ENCODE results near the gene LRRC10B. TPM values are rescaled to one million over a fixed set of nuclear protein-coding genes. Genes with fewer than 3 reads are reported as not detected.

Gene LRRC10B
- total RNA-seq, 4 donors from 2014 or later = 0.59 to 39.7 (median 3.1) TPM

DNA sequence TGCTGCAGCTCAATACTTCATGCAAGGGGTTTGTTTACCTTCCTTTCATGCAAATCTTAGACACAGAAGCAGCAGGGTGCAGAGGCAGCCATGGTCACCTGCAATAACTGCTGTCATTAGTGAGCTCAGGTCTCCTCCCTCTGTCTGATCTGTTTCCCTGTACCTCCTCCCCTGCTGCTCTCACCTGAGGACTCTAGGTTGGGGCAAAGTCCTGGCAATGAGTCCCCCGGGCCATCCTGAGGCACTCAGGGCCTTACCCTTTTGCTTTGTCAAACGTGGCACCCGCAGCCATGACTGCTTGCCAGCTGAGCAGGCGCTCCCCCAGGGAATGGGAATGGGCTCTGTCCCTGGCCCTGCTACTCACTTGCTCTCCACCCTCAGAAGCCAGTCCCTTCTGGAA is 3.9 kb downstream of the LRRC10B start:
- H3K27me3 ChIP-seq = peaks cover 6 to 18% of the 10 kb centered on the region in 2 donors
- no peak for TF ChIP-seq POLR2A (IDR thresholded peaks at IDR 0.05)
- TF ChIP-seq, protein P1, sequence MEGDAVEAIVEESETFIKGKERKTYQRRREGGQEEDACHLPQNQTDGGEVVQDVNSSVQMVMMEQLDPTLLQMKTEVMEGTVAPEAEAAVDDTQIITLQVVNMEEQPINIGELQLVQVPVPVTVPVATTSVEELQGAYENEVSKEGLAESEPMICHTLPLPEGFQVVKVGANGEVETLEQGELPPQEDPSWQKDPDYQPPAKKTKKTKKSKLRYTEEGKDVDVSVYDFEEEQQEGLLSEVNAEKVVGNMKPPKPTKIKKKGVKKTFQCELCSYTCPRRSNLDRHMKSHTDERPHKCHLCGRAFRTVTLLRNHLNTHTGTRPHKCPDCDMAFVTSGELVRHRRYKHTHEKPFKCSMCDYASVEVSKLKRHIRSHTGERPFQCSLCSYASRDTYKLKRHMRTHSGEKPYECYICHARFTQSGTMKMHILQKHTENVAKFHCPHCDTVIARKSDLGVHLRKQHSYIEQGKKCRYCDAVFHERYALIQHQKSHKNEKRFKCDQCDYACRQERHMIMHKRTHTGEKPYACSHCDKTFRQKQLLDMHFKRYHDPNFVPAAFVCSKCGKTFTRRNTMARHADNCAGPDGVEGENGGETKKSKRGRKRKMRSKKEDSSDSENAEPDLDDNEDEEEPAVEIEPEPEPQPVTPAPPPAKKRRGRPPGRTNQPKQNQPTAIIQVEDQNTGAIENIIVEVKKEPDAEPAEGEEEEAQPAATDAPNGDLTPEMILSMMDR (IDR thresholded peaks at IDR 0.05) = no peak
- no peak for DNase-seq
- no peak overlapping the region for H3K27ac ChIP-seq
- no peaks in the 10 kb centered on the region for H3K9me3 ChIP-seq
- H3K4me3 ChIP-seq = no peak overlapping the region
- H3K36me3 ChIP-seq = no peaks in the 10 kb centered on the region
- peaks cover 0 to 16% of the 10 kb centered on the region in 2 donors for H3K4me1 ChIP-seq
- intact Hi-C loops (cut with DNase I; ENCODE audit: low total_unique reads) = no loop called here

DNA sequence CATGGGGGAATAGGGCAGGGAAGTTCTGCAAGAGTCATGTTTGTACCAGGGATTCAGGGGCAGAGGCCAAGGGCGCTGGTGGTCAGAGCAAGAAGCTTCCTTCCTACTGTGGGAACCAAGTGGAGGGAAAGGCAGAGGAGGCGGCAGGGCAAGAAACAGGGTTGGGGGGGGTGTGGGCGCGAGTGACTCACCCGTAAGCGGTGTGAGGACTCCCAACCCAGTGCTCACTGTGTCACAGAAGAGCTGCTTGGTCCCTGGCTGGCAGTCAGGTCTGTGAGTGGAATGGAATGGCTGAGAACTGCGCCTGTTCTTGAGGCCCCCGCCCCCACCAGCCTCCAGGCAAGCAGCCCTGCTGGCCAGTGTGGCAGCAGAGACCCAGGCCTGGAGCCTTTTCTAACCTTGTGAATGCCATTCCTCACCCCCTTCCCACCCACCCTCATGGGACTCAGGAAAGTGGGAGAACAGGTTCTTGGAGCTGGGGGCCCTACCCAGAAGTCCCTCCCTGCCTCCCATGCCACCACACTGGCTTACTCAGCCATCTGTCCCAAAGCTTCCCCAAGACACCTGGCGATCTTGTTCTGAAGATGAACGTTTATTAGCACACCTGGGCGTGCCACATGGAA is 4.7 kb downstream of the LRRC10B start:
- Histone ChIP-seq H3K27ac (no peak overlapping the region), H3K27me3 (peaks cover 6 to 14% of the 10 kb centered on the region in 2 donors), H3K4me3 (no peak overlapping the region), H3K4me1 (peaks cover 0 to 12% of the 10 kb centered on the region in 2 donors), H3K9me3 (no peaks in the 10 kb centered on the region), H3K36me3 (no peaks in the 10 kb centered on the region)
- DNase-seq = no peak
- TF ChIP-seq, protein P1 (IDR thresholded peaks at IDR 0.05) = no peak
- TF ChIP-seq POLR2A (IDR thresholded peaks at IDR 0.05) = no peak
- intact Hi-C loops (cut with DNase I; ENCODE audit: low total_unique reads) = no loop called here

DNA sequence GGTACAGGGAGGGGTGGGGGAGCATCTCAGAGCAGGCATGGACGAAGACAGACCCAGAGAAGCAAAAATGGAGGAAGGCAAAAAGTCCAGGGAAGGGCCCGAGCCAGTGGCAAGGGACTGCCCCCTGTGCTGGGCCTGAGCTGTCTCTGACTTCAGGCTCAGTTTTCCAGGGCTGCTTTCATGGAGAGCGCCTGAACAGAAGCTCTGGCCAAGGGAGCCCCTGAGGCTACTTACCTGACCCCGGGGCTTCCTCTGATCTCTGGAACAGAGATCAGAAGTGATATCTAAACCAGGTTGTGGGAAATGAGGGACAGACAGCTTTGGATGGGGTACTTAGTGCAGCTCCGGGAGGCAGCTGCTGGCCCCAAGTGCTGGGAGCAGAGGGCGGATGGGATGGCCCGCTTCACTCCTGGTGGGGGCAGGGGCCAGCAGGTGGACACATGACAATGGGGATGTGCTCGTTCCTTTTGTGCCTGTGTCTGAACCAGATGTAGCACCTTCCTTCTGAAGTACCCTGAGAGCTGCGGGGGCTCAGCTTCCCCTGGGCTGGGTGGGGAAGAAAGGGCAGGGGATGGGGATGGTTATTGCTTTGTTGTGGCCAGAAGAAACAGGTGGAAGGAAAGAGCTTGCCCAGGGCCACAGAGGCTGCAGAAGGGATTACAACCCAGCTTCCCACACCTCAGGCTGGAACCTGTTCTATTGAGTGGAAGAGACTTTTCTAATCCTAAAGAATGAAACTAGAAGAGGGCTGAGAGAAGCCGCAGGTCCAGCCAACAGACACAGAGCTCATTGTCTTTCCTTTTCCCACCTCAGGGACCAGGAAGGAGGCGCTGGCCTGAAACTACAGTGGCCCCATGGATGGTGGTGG is 5.7 kb downstream of the LRRC10B start:
- H3K4me1 ChIP-seq = peaks cover 0 to 4% of the 10 kb centered on the region in 2 donors
- no peak overlapping the region for H3K27ac ChIP-seq
- no peak for TF ChIP-seq POLR2A (IDR thresholded peaks at IDR 0.05)
- TF ChIP-seq, protein P1 (IDR thresholded peaks at IDR 0.05) = no peak
- no peaks in the 10 kb centered on the region for H3K9me3 ChIP-seq
- peaks cover 6 to 7% of the 10 kb centered on the region in 2 donors for H3K27me3 ChIP-seq
- H3K4me3 ChIP-seq = no peak overlapping the region
- H3K36me3 ChIP-seq = no peaks in the 10 kb centered on the region
- intact Hi-C loops (cut with DNase I; ENCODE audit: low total_unique reads) = no loop called here
- no peak for DNase-seq

DNA sequence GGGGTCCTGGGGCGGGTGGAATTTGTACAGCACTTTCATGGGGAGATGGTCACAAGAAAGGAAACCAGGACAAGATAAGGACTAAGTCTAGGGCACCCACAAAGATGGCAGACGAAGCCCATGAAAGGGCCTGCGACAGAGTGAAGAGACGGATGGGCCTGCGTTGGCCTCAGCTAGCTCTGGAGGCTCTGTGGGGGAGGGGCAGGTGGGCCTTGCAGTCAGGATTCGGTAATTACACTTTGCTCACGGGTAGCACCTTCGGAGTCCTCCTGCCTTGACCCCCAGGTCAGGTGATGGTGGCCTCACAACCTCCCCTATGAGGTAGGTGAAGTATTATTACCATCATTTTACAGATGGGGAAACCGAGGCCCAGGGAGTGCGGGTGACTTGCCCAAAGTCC is 7.1 kb downstream of the LRRC10B start:
- Histone ChIP-seq H3K9me3 (no peaks in the 10 kb centered on the region), H3K4me1 (no peaks in the 10 kb centered on the region), H3K27ac (no peak overlapping the region), H3K36me3 (no peaks in the 10 kb centered on the region), H3K4me3 (no peak overlapping the region), H3K27me3 (peaks cover 0 to under 1% of the 10 kb centered on the region in 2 donors)
- intact Hi-C loops (cut with DNase I; ENCODE audit: low total_unique reads) = no loop called here
- TF ChIP-seq POLR2A (IDR thresholded peaks at IDR 0.05) = no peak
- TF ChIP-seq, protein P1 (IDR thresholded peaks at IDR 0.05) = no peak
- no peak for DNase-seq

DNA sequence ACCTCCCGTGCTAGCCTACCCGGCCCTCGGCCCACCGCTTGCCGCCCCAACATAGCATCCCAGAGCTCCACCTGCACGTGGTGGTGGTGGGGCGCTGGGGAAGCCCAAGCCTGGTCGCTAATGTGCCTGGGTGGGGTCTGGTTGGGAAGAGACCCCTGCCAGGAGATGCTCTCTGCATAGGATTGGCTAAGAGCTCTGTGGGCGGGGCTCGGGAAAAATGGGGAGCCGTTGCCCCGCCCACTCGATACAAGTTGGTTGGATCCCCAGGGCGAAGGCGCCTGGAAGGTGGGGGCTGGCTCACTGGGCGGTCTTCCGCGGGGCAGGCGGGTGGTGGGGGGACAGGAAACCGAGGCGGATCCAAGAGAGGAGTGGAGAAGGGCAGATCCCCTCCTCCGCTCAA is 7.6 kb downstream of the LRRC10B start:
- Histone ChIP-seq H3K4me3 (no peak overlapping the region), H3K4me1 (no peaks in the 10 kb centered on the region), H3K27ac (no peak overlapping the region), H3K27me3 (no peaks in the 10 kb centered on the region), H3K9me3 (no peaks in the 10 kb centered on the region), H3K36me3 (no peaks in the 10 kb centered on the region)
- DNase-seq = no peak
- intact Hi-C loops (cut with DNase I; ENCODE audit: low total_unique reads) = no loop called here
- TF ChIP-seq, protein P1 (IDR thresholded peaks at IDR 0.05) = no peak
- no peak for TF ChIP-seq POLR2A (IDR thresholded peaks at IDR 0.05)

Measured in uterus (tissue), 4 donors.